ENCODE results near the gene ABCB8.
A peak's percentile ranks its signal among the peaks of the same experiment; 100 is the strongest.

ABCB8 gene

DNA sequence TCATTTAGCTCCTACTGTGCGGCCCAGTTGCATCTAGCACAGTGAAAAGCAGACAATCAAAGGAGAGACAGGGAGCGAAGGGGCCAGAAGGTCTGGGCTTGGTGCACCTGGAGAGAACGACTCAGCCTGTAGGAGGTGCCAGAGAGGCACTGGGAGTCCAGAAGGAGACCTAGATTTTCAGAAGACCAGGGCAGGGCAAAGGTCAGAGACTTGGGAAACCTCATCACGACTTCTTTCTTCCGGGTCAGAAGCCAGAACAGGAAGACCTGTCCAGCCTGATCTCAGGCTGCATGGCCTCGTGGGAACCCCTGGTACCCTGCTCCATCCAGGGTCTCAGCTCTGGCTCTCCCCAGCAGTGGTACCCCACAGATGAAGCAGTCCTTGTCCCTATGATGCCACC is 63.2 kb downstream of the ABCB8 start:
- Mint-ChIP-seq H3K4me1 (peaks cover 27% of the 10 kb centered on the region), H3K9me3 (no peaks in the 10 kb centered on the region), H3K4me3 (no peak overlapping the region), H3K27ac (no peak overlapping the region), H3K36me3 (ENCODE audit: low read depth) (no peaks in the 10 kb centered on the region), H3K27me3 (ENCODE audit: low read depth) (peaks cover 4% of the 10 kb centered on the region)
- peak in 2 of 3 experiments; percentile 16 to 35 for TF ChIP-seq CTCF (IDR thresholded peaks at IDR 0.05; ENCODE audit: unreplicated experiment in 3 of 3)

DNA sequence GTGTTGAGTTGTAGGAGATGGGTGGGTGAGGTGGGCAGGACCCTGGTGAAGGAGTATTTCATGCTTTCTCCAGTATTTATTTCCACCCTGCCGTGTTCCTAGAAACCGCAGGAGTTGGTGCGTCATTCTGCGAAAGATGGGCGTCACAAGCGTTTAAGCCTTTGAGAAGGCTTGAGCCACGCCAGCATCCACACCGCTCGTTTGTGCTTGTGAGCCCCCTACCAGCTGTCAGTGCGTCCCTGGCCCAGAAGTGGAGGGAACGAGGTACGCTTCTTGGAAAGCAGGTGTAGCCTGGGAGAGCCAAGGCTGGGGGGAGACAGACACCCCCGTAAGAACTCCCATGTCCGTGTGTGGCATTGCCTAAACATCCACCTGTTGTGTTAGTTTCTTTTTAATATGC is 63.7 kb downstream of the ABCB8 start:
- Mint-ChIP-seq H3K27me3 (ENCODE audit: low read depth) (peaks cover 4% of the 10 kb centered on the region), H3K9me3 (no peaks in the 10 kb centered on the region), H3K4me1 (peaks cover 27% of the 10 kb centered on the region), H3K36me3 (ENCODE audit: low read depth) (no peaks in the 10 kb centered on the region), H3K27ac (no peak overlapping the region), H3K4me3 (no peak overlapping the region)
- no peak for TF ChIP-seq CTCF (IDR thresholded peaks at IDR 0.05; ENCODE audit: unreplicated experiment in 3 of 3)

GRCh38 chr7:151093748-151094147 is 65.5 kb downstream of the ABCB8 start:
- Mint-ChIP-seq H3K9me3 (no peaks in the 10 kb centered on the region), H3K4me1 (peaks cover 20% of the 10 kb centered on the region), H3K4me3 (no peak overlapping the region), H3K36me3 (ENCODE audit: low read depth) (no peaks in the 10 kb centered on the region), H3K27me3 (ENCODE audit: low read depth) (peaks cover 4% of the 10 kb centered on the region), H3K27ac (no peak overlapping the region)
- TF ChIP-seq CTCF (IDR thresholded peaks at IDR 0.05; ENCODE audit: unreplicated experiment in 3 of 3) = no peak

GRCh38 chr7:151094675-151095074 is 66.4 kb downstream of the ABCB8 start:
- peaks cover 11% of the 10 kb centered on the region for H3K4me1 Mint-ChIP-seq

DNA sequence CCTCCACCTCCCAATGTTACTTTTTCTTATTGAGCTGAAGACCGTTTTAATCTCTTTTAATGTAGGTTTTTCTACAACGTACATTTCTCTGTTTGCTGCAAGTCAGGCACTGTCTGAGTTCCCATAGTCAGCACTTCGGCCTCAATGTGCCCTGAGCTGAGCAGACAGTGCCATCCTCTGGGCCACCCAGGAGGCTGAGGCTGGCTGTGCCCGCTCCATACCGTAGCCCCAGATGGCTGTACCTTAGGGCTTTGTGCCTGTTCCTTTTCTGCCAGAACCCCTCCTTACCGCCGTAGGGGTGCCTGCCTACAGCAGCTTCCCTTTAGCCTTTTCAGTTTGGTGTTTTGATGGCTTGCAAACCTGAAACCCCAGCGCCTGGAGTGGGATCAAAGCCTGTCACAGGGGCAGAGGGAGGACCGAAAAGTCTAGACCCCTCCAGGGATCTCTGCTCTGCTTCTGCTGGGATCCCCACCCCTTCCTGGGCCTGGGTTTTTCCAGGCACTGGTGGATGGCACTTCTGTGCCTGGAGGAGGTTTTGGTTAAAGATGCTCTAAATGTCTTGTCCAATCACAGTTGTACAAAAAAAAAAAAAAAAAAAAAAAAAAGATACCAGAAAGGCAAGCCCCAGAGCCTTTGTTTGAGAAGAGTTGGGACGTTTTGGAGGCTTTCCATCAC is 67.0 kb downstream of the ABCB8 start:
- TF ChIP-seq CTCF (IDR thresholded peaks at IDR 0.05; ENCODE audit: unreplicated experiment in 3 of 3) = no peak
- Mint-ChIP-seq H3K4me1 (peaks cover 8% of the 10 kb centered on the region), H3K27me3 (ENCODE audit: low read depth) (peaks cover 4% of the 10 kb centered on the region), H3K4me3 (no peak overlapping the region), H3K9me3 (no peaks in the 10 kb centered on the region), H3K27ac (no peak overlapping the region), H3K36me3 (ENCODE audit: low read depth) (no peaks in the 10 kb centered on the region)

More at GRCh38 chr7:151094675-151095074, 66.4 kb downstream of the ABCB8 start:
- no peak for TF ChIP-seq CTCF (IDR thresholded peaks at IDR 0.05; ENCODE audit: unreplicated experiment in 3 of 3)
- H3K27me3 Mint-ChIP-seq (ENCODE audit: low read depth) = peaks cover 4% of the 10 kb centered on the region
- H3K4me3 Mint-ChIP-seq = no peak overlapping the region
- H3K9me3 Mint-ChIP-seq = no peaks in the 10 kb centered on the region
- H3K27ac Mint-ChIP-seq = no peak overlapping the region
- no peaks in the 10 kb centered on the region for H3K36me3 Mint-ChIP-seq (ENCODE audit: low read depth)

DNA sequence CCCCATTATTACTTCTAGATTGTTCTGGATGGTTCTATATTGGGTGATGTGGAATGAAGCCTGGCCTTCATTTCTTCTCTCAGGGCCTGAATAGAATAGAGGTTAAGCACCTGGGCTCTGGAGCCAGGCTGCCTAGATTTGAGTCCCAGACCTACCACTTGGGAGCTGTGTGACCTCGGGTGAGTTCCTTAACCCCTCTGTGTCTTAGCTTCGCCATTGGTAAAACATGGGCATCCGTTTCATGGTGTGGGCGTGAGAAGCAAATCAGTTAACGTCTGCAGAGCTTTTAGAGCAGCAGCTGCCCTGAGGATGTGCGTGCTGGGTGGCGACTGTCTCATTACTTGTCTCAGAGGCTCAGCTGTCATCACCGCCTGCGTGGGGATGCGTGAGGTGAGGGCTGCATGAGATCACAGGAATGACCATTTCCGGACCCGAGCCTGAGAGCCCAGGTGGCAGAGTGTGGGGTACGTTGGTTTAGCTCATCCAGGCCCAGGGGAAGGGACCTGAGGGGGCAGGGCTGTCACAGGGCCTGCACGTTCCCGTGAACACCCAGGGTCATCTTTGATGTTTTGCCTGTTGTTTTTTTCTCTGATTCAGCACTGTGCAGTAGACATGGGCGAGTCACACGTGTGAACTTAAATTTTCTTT is 67.7 kb downstream of the ABCB8 start:
- Mint-ChIP-seq H3K36me3 (ENCODE audit: low read depth) (no peaks in the 10 kb centered on the region), H3K4me3 (no peak overlapping the region), H3K4me1 (peaks cover 8% of the 10 kb centered on the region), H3K27me3 (ENCODE audit: low read depth) (peaks cover 4% of the 10 kb centered on the region), H3K27ac (no peak overlapping the region), H3K9me3 (no peaks in the 10 kb centered on the region)
- TF ChIP-seq CTCF (IDR thresholded peaks at IDR 0.05; ENCODE audit: unreplicated experiment in 3 of 3) = no peak
